IPS-20b (cell line): ENCODE measurements around the gene PPP1CA.

Experiments
- H3K27ac ChIP-seq: one replicate; pipeline ENCODE4 v1.5.1; 2013; ENCODE audit warnings: low read length
- H3K27me3 ChIP-seq: 2 replicates; pipeline ENCODE4 v1.6.1; 2013; ENCODE audit warnings: mild to moderate bottlenecking, low read length, inconsistent platforms; ENCODE audit not compliant: insufficient read depth
- H3K36me3 ChIP-seq: 2 replicates; pipeline ENCODE4 v1.6.1; 2013; ENCODE audit warnings: low read depth, mild to moderate bottlenecking, inconsistent platforms, low read length, moderate library complexity; ENCODE audit not compliant: insufficient read depth
- H3K4me1 ChIP-seq: 2 replicates; pipeline ENCODE4 v1.6.1; 2013; ENCODE audit warnings: mild to moderate bottlenecking, control low read depth, inconsistent platforms, low read length, moderate library complexity; ENCODE audit not compliant: insufficient read depth
- H3K4me3 ChIP-seq: 2 replicates; pipeline ENCODE4 v1.5.1; 2013; ENCODE audit warnings: mild to moderate bottlenecking, low read length, inconsistent platforms
- H3K9ac ChIP-seq: 2 replicates; pipeline ENCODE4 v1.6.1; 2013; ENCODE audit warnings: low read depth, mild to moderate bottlenecking, inconsistent platforms, low read length, moderate library complexity
- H3K9me3 ChIP-seq: 2 replicates; pipeline ENCODE4 v1.6.1; 2013; ENCODE audit warnings: mild to moderate bottlenecking, low read depth, low read length, inconsistent platforms; ENCODE audit not compliant: insufficient read depth

PPP1CA gene

DNA sequence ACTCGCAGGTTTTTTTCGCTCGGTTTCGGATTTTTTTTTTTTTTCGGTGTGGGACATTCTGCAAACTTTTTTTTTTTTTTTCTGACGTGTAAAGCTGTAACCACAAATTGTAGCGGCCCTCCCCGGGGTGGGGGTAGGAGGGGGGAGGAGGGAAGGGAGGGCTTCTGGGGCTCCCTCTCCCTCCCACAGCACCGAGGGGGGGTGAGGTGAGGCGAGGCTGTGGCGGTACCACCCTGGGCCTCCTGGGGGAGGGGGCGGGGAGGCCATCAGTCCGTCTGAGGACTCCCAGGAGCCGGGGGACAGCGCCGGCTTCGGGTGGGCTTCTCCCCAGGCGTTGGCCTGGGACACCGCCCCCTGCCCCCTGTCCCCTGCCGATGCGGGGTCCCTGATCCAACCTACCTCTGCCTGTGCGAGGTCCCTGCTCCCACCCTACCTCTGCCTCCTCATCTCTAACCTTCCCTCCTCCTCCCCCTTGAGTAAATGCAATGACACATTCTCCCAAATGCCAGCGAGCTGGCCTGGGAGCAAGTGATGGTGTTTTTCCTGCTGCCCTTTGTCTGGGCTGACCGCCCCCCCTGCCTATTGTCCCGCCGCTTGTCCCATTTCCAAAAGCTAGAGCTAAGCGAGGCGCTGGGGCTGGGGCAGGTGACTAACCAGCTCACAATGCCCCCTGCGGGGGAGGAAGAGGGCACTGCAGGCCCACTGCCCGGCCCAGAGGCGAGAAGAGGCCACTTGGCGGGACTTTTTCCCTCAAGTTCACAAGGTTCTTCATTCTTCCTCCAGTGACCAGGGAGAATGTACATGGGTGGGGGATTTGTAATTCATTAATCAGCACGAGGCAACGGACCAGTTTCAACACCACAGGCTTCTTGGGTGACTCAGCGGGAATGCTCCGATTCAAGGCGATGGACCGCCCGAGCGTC, 27.7 kb downstream of the PPP1CA start:
- no peak overlapping the region for H3K27ac ChIP-seq
- H3K4me1 ChIP-seq = peaks cover 23% of the 10 kb centered on the region; the same call in 1 of the 2 replicates
- peak overlapping the region; percentile 48; the same call in 1 of the 2 replicates for H3K9ac ChIP-seq
- peaks cover 88% of the 10 kb centered on the region for H3K27me3 ChIP-seq
- no peaks in the 10 kb centered on the region for H3K36me3 ChIP-seq
- H3K9me3 ChIP-seq = no peaks in the 10 kb centered on the region
- peak overlapping the region; percentile 68 for H3K4me3 ChIP-seq

GRCh38 chr11:67372993-67373647, 28.5 kb downstream of the PPP1CA start, which contains the start of gene CLCF1:
Gene CLCF1 (minus strand): TSS chr11:67373598. CDS start chr11:67373539, 59 bp downstream.
- Histone ChIP-seq H3K27me3 (peaks cover 89% of the 10 kb centered on the region), H3K27ac (no peak within 1 kb of the TSS), H3K36me3 (no peaks in the 10 kb centered on the region), H3K4me1 (peaks cover 23% of the 10 kb centered on the region; the same call in 1 of the 2 replicates), H3K9me3 (no peaks in the 10 kb centered on the region), H3K4me3 (peak within 1 kb of the TSS; percentile 68), H3K9ac (peak within 1 kb of the TSS; percentile 48; the same call in 1 of the 2 replicates)

DNA sequence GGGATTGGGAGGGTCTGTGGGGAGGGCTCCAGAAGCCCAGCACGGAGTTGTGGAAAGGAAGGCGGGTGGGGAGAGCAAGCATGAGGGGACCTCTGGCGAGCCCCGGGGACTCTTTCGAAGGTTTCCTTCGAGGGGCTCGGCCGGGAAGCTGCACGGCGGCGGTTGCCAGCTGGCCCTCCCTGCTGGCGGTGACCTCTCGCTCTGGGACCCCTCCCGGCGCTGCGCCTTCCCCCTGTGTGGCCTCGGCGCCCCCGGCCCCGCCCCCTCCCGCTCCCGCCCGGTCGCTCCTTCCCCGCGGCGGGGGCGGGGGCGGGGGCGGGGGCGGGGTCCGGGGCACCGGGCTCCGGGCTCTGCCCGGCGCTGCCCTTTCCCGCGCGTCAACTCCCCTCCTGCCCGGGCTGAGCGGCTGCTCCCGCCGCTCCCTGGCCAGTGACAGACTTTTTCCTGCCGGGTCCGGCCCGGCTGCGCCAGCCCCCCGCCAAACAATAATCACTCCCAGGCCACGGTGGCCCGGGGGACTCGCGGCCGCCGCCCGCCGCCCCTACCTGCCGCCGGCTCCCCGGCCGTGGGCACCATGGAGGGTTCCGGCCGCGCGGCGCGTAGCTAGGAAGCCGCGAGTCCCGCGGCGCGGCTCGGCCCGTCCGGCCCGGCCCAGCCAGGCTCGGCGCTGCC, 29.2 kb downstream of the PPP1CA start:
- Histone ChIP-seq H3K36me3 (no peaks in the 10 kb centered on the region), H3K27ac (no peak overlapping the region), H3K4me3 (peak overlapping the region; percentile 68), H3K27me3 (peaks cover 85% of the 10 kb centered on the region), H3K4me1 (peaks cover 23% of the 10 kb centered on the region; the same call in 1 of the 2 replicates), H3K9ac (no peak overlapping the region), H3K9me3 (no peaks in the 10 kb centered on the region)

GRCh38 chr11:67371911-67372320, 29.7 kb downstream of the PPP1CA start:
- no peaks in the 10 kb centered on the region for H3K9me3 ChIP-seq
- H3K4me3 ChIP-seq = peak overlapping the region; percentile 60
- H3K4me1 ChIP-seq = peaks cover 20% of the 10 kb centered on the region; the same call in 1 of the 2 replicates
- peaks cover 79% of the 10 kb centered on the region for H3K27me3 ChIP-seq
- no peaks in the 10 kb centered on the region for H3K36me3 ChIP-seq
- H3K9ac ChIP-seq = no peak overlapping the region
- no peak overlapping the region for H3K27ac ChIP-seq

DNA sequence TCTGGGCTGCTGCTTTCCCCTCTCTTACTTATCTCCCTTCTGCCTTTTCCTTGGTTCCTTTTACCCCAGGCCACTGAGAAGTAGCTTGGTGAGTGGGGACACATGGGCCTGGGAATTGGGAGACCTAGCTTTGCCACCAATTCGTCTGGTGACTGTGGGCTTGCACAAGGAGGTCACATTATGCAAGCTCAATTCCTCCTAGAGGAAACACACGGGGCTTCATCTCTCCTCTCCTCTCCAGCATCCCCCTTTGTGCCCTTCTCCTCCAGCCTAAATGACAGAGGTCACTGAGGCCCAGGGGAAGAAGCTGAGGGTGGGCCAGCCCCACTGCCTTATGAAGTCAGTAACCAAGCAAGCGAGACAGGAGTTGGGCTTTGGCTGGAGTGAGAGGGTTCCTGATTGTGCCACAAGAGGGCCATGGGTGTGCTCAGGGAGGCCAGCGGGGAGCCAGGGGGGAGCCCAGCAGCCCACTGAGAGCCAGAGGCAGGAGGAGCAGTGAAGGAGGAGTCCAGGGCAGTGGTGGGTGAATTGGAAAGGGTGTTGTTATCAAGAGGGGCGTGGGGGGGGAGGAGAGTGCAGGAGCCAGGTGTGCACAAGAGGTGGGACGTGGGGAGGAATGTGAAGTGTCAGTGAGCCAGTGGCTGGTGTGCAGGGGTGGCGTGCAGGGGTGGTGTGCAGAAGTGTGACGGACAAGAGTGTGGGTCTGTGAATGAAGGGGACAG, 30.3 kb downstream of the PPP1CA start:
- no peak overlapping the region for H3K27ac ChIP-seq
- no peak overlapping the region for H3K9ac ChIP-seq
- H3K9me3 ChIP-seq = no peaks in the 10 kb centered on the region
- peaks cover 74% of the 10 kb centered on the region for H3K27me3 ChIP-seq
- H3K4me1 ChIP-seq = peaks cover 18% of the 10 kb centered on the region; the same call in 1 of the 2 replicates
- H3K4me3 ChIP-seq = peak overlapping the region; percentile 60; the same call in 1 of the 2 replicates
- H3K36me3 ChIP-seq = no peaks in the 10 kb centered on the region

GRCh38 chr11:67370351-67371076, 31.1 kb downstream of the PPP1CA start:
- H3K9me3 ChIP-seq = no peaks in the 10 kb centered on the region
- H3K4me3 ChIP-seq = no peak overlapping the region
- H3K27ac ChIP-seq = no peak overlapping the region
- H3K36me3 ChIP-seq = no peaks in the 10 kb centered on the region
- H3K4me1 ChIP-seq = peaks cover 15% of the 10 kb centered on the region; the same call in 1 of the 2 replicates
- H3K9ac ChIP-seq = no peak overlapping the region
- H3K27me3 ChIP-seq = peaks cover 65% of the 10 kb centered on the region

DNA sequence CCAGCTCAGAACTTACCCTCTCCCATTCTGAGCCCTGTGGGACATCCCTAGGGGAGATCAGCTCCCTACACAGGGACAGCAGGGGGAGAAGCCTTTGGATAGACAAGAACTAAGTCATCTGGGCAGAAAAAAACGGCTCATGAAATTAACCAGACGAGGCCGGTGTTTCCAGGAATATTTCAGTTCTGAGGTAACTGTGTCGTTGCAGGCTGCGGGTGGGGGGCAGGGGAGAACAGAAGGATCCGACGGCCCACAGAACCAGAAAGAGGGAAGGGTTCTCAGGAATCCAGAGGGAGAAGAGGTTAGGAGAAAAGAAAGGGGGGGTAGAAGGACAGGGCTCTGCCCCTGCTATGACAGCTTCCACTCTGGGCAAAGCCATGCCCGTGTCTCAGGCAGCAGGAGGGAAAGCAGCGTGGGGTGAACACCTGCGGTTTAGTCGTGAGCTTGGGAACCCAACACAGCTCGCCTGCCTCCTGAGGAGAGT, 31.8 kb downstream of the PPP1CA start:
- H3K4me1 ChIP-seq = peaks cover 15% of the 10 kb centered on the region; the same call in 1 of the 2 replicates
- H3K9me3 ChIP-seq = no peaks in the 10 kb centered on the region
- no peak overlapping the region for H3K9ac ChIP-seq
- no peak overlapping the region for H3K27ac ChIP-seq
- peaks cover 59% of the 10 kb centered on the region for H3K27me3 ChIP-seq
- H3K36me3 ChIP-seq = no peaks in the 10 kb centered on the region
- no peak overlapping the region for H3K4me3 ChIP-seq

DNA sequence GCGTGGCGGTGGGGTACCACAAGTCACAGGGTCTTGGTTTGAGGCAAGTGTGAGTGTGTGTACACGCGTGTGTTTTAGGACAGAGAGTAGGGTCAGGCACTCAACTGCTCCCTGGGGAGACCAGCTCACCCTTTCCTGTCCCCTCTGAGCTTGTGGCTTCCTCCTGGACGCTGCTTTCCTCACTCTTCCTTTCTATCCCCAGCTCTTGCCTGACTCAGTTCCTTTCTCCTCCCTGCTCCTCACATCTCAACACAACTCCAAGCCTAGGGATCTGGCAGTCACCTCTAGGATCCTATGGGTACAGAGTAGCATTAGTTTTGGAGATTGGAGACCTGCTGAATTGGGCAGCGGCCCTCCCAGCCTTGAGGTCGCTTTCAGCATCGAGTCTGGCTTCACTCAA, 32.4 kb downstream of the PPP1CA start:
- Histone ChIP-seq H3K36me3 (no peaks in the 10 kb centered on the region), H3K4me3 (no peak overlapping the region), H3K9me3 (no peaks in the 10 kb centered on the region), H3K4me1 (peaks cover 10% of the 10 kb centered on the region; the same call in 1 of the 2 replicates), H3K9ac (no peak overlapping the region), H3K27me3 (peaks cover 53% of the 10 kb centered on the region), H3K27ac (no peak overlapping the region)

DNA sequence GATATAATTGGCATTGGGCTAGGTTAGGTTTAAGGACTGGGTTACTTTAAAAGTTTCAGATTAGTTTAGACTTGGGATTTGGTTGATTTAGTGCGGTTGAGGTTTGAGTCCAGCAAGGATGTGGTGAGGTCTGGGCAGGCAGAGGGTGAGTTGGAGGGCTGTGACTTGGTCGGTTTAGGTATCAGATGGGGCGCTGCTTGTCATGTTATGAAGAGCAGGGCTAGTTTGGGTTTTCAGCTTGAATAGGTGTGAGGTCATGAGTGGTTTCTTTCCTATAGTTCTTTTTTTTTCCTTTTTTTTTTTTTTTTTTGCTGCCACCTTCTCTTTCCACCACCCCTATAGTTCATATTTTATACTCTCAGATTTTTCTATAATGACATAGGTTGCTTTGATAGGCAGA, 33.0 kb downstream of the PPP1CA start:
- H3K4me3 ChIP-seq = no peak overlapping the region
- H3K36me3 ChIP-seq = no peaks in the 10 kb centered on the region
- H3K9ac ChIP-seq = no peak overlapping the region
- H3K9me3 ChIP-seq = no peaks in the 10 kb centered on the region
- peaks cover 47% of the 10 kb centered on the region for H3K27me3 ChIP-seq
- H3K4me1 ChIP-seq = peaks cover 7% of the 10 kb centered on the region; the same call in 1 of the 2 replicates
- no peak overlapping the region for H3K27ac ChIP-seq

- no peak overlapping the region for H3K4me3 ChIP-seq
- no peaks in the 10 kb centered on the region for H3K9me3 ChIP-seq
- H3K9ac ChIP-seq = no peak overlapping the region
- no peaks in the 10 kb centered on the region for H3K36me3 ChIP-seq
- H3K27ac ChIP-seq = no peak overlapping the region
- H3K27me3 ChIP-seq = peaks cover 46% of the 10 kb centered on the region
- H3K4me1 ChIP-seq = peaks cover 7% of the 10 kb centered on the region; the same call in 1 of the 2 replicates
Observed at GRCh38 chr11:67367761-67368227, 33.9 kb downstream of the PPP1CA start.
